WI38 (cell line): ENCODE results near the gene PLEKHH3.

Experiments
- H3K4me3 ChIP-seq: 2 replicates; pipeline ENCODE4 v1.5.1; 2011; ENCODE audit warnings: low read depth, mild to moderate bottlenecking, control low read depth, low read length
- TF ChIP-seq, protein P1 (sequence below): IDR thresholded peaks from 2 replicates; pipeline ENCODE4 v1.5.1; 2012; ENCODE audit warnings: low read depth, mild to moderate bottlenecking, control low read depth, low read length

The PLEKHH3 gene

DNA sequence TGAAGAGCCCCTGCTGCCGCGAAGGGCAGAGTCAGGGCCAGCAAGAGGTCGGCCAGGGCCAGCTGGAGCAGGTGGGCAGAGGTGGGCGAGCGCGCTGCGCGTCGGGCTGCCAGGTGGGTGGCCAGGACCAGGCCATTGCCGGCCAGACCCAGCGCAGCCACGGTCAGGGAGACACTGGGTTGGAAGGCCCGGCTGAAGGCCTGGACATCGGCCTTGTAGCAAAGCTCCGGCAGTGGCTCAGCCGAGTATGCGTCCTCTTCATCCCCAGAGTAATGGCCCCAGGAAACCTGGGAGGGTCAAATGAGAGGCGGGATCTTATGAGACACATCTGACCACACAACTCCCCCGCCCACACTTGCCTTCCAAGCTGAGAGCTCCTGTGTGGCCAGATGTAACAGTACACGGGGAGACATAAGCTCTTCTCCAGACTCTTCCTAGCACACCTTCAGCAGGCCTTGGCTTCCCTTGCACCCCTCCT lies 3.6 kb upstream of the PLEKHH3 start:
- H3K4me3 ChIP-seq, result no peak overlapping the region
- TF ChIP-seq, protein P1, sequence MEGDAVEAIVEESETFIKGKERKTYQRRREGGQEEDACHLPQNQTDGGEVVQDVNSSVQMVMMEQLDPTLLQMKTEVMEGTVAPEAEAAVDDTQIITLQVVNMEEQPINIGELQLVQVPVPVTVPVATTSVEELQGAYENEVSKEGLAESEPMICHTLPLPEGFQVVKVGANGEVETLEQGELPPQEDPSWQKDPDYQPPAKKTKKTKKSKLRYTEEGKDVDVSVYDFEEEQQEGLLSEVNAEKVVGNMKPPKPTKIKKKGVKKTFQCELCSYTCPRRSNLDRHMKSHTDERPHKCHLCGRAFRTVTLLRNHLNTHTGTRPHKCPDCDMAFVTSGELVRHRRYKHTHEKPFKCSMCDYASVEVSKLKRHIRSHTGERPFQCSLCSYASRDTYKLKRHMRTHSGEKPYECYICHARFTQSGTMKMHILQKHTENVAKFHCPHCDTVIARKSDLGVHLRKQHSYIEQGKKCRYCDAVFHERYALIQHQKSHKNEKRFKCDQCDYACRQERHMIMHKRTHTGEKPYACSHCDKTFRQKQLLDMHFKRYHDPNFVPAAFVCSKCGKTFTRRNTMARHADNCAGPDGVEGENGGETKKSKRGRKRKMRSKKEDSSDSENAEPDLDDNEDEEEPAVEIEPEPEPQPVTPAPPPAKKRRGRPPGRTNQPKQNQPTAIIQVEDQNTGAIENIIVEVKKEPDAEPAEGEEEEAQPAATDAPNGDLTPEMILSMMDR, result no peak

GRCh38 chr17:42679492-42680330 lies 2.9 kb upstream of the PLEKHH3 start:
- TF ChIP-seq, protein P1, result peak; percentile 81
- H3K4me3 ChIP-seq, result no peak overlapping the region

DNA sequence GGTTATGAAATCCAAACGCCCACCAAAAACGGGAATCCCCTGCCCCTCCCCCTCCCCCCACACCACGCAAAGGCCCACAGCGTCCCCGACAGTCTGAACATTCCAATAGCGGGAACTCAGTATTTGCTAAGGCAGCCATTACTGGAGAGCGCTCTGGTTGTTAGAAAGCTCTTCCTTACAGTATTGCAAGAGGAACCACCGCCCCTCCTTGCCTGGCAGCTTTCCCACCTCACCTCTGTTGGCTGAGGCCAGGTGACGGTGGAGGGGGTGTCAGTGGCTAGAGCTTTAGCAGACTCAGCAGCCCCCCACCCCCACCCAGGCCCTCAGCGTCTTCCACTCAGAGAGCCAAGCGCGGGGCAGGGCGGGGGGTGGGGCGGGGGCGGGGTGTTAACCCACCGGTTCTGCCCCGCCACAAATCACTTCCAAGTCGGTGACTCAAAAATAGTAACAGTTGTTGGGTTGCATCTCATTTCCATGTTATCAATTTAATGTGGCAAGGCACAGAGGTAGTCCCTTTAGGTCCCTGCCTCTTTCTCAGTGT lies 2.2 kb upstream of the PLEKHH3 start:
- TF ChIP-seq, protein P1, result no peak

DNA sequence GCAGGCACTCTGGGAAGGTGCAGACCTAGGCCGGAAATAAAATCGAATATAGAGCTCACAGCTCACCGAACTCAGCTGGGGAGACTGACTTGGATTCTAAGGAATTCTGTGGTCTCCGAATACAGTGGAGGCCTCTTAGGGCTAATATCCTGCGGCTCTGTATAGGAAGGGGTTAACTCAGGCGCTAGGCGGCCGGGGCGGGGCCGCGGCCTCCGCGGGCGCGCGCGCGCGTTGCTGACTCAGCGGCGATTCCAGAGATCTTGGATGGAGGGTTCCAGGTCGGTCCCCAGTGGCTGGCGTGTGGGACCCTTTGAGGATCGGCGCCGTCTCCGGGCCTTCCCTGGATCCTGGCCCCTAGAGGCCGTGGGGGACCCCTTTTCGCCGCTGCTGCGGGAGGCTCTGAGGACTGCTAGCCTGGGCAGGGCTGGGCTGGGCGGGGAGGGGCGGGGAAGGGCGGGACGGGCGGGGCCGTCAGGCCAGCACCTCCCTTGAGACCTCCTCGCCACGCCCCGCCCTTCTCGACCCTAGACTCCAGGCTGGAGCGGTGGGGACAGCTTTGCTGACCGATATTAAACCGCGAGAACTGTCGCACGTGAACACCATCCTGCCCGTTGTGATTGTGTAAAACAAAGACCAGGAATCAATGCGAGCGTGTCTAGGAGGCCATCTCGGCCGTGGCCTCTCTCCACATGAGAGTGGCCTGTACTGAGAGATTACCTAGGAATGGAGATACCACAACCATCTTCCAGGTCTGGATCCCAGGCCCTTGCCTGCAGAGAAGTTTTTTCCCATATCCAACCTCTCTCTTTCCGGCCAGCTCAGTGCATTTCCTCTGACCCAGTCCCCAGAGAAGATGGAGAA lies 1.4 kb upstream of the PLEKHH3 start:
- peak overlapping the region; percentile 65 for H3K4me3 ChIP-seq
- TF ChIP-seq, protein P1, result no peak

More for the DNA sequence above, 2.2 kb upstream of the PLEKHH3 start:
- H3K4me3 ChIP-seq, result no peak overlapping the region; the same call in 1 of the 2 replicates

DNA sequence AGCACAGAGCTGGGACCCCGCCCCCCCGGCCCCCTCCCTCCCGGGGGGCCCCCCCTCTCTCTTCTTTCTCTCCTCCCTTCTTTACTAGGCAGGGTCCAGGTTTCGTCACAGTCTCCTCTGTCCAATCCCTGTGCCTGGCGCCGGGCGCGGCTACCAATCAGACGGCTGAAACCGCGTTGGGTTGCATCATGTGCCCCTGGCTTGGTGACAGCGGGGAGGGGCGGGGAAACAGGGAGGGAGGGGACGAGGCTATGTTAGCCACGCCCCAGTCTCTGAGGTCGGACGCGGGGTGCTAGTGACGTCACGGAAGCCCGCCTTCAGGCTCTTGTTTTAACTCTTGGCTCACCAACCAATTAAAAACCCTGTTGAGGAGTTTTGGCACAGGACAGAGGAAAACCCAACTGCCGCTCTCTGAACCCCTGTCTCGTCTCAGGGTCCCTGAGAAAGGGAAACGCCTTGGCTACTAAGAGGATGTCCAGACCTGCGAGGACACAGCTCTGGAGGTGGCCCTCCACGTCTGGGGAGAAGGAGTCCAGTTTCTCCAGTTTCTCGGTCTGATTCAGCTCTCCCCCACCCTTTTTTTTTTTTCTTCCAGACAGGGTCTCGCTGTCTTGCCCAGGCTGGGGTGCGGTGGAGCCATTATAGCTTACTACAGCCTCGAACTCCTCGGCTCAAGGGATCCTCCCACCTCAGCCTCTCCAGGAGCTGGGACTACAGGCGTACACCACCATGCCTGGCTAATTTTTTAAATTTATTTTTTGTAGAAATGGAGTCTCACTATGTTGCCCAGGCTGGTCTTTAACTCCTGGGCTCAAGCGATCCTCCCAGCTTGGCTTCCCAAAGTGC lies 441 bp upstream of the PLEKHH3 start:
- peak overlapping the region; percentile 86 for H3K4me3 ChIP-seq
- TF ChIP-seq, protein P1, result no peak

DNA sequence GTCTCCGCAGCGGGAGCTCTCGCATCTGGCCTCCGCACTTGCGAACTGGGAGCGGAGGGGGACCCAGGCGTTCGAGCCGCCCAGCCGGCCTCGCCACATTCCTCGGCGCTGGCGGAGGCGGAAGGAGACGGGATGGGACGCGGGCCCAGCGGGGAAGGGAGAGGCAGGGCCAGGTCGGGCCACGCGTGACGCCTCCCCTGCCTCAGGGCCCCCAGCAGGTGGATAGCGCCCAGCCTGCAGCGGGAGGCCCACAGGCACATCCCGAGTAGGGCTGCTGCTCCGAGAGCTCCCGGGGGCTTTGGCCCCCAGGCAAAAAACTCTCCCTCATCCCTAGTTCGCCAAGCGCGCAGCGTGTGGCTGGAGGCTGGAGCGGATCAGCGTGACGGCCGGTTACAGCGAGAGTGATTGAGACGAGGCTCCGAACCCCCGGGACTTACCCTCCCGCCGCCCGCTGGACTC lies 800 bp downstream of the PLEKHH3 start:
- peak overlapping the region; percentile 86 for H3K4me3 ChIP-seq
- TF ChIP-seq, protein P1, result no peak
